Upper lobe of left lung (tissue), 4 donors: ENCODE measurements around the gene ST3GAL2.

ENCODE experiments used
- EP300 ChIP-seq, 4 donors: sonication (generic); formaldehyde crosslinking; IDR thresholded peaks; one replicate each; pipeline ENCODE4 v1.5.1; 2017; ENCODE audit warnings: antibody characterized with exemption in 4 of 4, control low read depth in 2 of 4
- POLR2A ChIP-seq, 4 donors: fragments of 450-650 bp; IDR thresholded peaks; one replicate each; pipeline ENCODE4 v1.5.1; 2016 to 2017; ENCODE audit warnings: antibody characterized with exemption in 4 of 4, mild to moderate bottlenecking in 2 of 4
- POLR2AphosphoS5 ChIP-seq, 2 donors: sonication (generic); formaldehyde crosslinking; IDR thresholded peaks; one replicate each; pipeline ENCODE4 v1.5.1; 2017; ENCODE audit warnings: antibody characterized with exemption in 2 of 2
- TF ChIP-seq, protein P1 (sequence below), 6 experiments: fragments of 450-650 bp in 4 of 6; fragments of 200-600 bp in 2 of 6; sonication (generic) in 2 of 6; IDR thresholded peaks; one replicate each; pipeline ENCODE4 v1.5.1; 2016 to 2019; ENCODE audit warnings: antibody characterized with exemption in 6 of 6

DNA sequence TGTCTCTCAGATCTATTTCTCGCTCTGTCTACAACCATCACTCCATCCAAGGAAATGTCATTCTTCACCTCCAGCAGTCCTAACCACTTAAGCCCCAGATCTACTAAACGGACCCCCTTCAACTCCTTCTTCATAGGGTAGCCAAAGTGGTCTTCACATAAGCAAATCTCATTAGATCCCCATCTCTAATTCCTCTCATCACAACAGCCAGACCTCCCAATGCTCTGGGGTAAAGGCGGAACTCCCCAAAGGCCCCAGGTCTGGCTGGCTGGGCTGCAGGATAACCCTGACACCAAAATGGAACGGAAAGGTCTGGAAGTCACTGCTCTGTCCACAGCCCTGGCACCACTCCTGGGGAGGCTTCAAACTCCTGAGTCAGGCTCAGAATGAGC, 11.1 kb downstream of the ST3GAL2 start:
- TF ChIP-seq, protein P1, sequence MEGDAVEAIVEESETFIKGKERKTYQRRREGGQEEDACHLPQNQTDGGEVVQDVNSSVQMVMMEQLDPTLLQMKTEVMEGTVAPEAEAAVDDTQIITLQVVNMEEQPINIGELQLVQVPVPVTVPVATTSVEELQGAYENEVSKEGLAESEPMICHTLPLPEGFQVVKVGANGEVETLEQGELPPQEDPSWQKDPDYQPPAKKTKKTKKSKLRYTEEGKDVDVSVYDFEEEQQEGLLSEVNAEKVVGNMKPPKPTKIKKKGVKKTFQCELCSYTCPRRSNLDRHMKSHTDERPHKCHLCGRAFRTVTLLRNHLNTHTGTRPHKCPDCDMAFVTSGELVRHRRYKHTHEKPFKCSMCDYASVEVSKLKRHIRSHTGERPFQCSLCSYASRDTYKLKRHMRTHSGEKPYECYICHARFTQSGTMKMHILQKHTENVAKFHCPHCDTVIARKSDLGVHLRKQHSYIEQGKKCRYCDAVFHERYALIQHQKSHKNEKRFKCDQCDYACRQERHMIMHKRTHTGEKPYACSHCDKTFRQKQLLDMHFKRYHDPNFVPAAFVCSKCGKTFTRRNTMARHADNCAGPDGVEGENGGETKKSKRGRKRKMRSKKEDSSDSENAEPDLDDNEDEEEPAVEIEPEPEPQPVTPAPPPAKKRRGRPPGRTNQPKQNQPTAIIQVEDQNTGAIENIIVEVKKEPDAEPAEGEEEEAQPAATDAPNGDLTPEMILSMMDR (IDR thresholded peaks at IDR 0.05) = no peak
- TF ChIP-seq POLR2A (IDR thresholded peaks at IDR 0.05) (no peak), POLR2AphosphoS5 (IDR thresholded peaks at IDR 0.05) (no peak), EP300 (IDR thresholded peaks at IDR 0.05) (no peak)
